NCI-H510A treated with DMSO at 0.1 percent for 48 hours (cell line): ENCODE data around the gene SUGP2.

Experiments used
- DNase-seq: peaks from one replicate; lab custom pipeline; 2025; lab: John Stamatoyannopoulos, UW

The SUGP2 gene

GRCh38 chr19:18951721-18952281 is 81.5 kb downstream of the SUGP2 start:
- DNase-seq = no peak

DNA sequence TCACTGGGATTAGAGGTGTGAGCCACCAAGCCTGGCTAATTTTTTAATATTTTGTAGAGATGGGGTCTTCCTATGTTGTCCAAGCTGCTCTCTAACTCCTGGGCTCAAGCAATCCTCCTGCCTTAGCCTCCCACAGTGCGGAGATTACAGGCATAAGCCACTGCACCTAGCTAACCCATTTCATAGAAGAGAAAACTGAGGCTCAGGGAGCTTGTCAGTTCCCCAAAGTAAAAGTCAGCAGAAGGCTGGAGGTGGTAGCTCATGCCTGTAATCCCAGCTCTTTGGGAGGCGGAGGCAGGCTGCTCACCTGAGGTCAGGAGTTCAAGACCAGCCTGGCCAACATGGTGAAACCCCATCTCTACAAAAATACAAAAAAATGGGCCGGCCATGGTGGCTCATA is 83.5 kb downstream of the SUGP2 start:
- DNase-seq = no peak

- DNase-seq = no peak
Measured at GRCh38 chr19:18948976-18949356, 84.4 kb downstream of the SUGP2 start.

DNA sequence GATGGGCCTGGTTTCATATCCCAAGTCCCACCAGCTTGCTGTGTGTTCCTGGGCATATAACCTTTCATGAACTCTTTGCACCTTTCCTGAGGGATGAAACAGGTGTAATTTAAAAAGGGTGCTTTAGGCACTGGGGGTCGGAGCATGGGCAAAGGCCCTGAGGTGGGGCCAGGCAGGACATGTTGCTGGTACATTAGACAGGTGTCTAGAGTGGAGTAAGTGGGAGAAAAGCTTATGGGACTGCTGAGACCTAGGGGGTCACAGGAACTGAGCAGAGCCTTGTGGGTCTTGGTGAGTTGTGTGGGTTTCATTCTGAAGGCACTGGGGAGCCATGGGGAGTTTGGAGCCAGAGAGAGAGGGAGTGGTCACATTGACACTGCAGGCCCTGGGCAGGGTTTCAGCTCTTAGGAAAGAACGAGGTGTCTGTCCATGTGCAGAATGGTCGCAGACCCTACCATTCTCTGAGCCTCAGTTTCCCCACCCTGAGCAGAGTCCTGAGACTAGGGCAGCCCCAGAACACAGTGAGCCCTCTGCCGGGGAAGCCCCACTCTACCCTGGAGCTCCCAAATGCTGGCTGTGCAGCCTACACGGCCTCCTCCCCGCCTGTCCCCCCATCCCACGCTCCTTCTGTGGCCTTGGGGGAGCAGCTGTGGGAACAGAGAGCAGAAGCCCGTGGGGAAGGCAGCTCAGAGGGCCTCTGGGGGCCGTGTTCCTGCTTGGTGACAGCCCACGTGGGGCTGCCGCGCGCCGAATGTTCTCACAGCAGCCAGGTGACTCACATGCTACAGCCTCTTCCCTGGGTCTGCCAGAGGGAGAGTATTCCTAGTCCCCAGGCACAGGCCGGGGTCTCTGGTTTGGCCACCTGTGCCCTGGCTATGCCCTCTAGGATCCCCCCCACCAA is 85.0 kb downstream of the SUGP2 start:
- no peak for DNase-seq

DNA sequence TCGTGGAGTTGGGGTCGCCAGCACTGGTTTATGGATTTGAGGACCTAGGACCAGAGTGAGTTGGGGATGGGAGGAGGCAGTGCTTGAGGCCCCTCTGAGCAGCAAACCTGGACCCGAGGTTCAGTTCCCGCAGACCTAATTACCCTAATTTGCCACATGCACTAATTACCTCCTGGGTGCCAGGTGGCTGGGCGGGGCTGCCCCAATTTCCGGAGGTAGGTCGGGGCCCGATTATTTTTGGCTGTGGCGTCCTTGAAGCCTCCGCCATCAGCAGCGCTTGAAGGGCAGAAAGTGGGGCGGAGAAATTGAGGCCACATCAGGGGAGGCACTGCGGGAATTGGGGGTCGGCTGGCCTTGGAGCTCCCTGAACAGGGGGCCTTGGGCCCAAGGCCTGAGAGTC is 86.4 kb downstream of the SUGP2 start:
- DNase-seq = no peak

DNA sequence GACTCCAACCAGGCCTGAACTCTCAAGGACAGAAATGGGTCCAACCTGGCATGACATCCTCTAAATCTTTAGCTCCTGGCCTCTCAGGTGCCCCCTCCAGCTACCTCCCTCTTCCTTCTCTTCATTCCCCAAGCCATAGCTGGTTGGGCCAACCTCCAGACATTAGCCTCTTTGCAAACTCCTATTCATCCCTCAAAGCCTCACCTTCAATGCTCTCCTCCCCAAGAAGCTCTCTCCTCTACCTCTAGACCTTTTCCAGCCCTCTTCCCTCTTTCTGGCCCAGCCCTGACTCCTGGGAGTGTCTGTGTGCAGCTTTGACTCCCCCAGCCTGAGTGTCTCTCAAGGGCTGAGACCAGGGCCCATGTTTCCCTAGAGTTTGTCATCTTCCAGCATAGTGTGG is 87.0 kb downstream of the SUGP2 start:
- DNase-seq = no peak

DNA sequence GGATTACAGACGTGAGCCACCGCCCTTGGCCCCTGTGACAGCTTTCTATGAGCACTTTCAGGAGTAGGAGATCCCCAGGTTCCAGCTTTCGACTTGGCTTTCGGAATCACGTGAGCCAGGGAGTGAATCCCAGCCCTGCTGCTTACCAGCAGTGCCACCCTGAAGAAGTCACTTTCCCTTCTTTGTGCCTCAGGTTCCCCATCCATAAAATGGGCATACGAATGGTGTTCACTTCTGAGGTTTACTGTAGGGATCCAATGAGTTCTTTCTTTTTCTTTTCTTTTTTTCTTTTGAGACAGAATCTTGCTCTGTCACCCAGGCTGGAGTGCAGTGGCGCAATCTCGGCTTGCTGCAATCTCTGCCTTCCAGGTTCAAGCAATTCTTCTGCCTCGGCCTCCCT is 88.0 kb downstream of the SUGP2 start:
- no peak for DNase-seq

DNA sequence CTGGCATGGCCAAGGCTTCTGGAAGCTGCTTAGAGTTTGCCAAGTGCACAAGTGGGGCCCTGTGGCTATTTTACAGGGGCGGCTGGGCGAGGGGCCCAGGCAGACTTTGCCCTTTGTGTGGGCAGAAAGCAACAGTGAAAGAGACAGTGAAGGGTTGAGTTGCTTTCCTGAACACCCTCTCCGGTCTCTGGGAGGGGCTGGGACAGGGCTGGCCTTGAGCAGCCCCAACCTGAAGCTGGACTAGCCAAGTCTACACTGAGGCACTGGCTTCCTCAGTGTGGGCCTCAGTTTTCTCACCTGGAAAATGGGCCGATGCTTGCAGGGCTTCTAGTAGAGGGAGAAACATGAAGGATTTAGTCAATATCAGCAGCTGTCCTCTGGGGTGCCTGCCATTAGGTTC is 89.9 kb downstream of the SUGP2 start:
- no peak for DNase-seq

GRCh38 chr19:18942692-18943091 is 90.6 kb downstream of the SUGP2 start:
- DNase-seq = no peak

- DNase-seq = no peak
Measured at GRCh38 chr19:18941628-18942354, 91.5 kb downstream of the SUGP2 start.
